ENCODE results near the gene HECTD4. TPM values are rescaled to one million over a fixed set of nuclear protein-coding genes. Genes with fewer than 3 reads are reported as not detected.

Gene HECTD4
- total RNA-seq, 1 donor from 2014 or later, result 34.7 TPM

DNA sequence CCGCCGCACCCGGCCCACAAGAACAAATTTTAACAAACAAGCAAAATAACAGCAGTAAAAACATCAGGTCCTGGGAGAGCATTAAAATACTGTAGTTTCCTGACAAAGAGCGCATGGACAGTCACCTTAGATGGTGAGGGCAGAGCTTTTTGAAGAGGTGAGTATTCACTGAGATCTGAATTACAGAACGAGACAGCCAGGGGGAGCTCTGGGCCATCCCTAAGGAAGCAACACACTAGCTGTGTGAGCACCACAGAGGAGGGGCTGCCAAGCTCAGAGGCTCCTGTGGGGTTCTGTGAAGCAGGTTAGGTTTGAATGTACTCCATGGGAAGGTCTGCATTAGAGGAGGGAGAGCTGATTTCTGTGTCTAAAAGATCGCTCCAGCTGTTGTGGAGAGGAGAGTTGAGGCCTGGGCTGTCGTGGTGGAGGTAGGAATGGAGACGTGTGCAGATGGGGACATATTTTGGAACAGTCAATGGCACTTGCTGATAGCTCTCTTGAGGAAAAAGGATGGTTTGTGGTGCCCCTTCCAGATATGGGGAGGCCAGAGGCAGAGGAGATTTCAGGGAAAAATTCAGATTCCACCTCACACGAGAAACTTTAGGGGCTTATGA lies 184.0 kb downstream of the HECTD4 start:
- Mint-ChIP-seq H3K4me3 (ENCODE audit: low read depth) (no peak overlapping the region), H3K4me1 (ENCODE audit: low read depth) (peaks cover 4% of the 10 kb centered on the region), H3K27me3 (ENCODE audit: low read depth) (no peaks in the 10 kb centered on the region), H3K27ac (no peak overlapping the region), H3K36me3 (ENCODE audit: low read depth) (peaks cover 25% of the 10 kb centered on the region), H3K9me3 (no peaks in the 10 kb centered on the region)
- peak; percentile 30 for DNase-seq (ENCODE audit: low spot score)
- intact Hi-C loops (cut with micrococcal nuclease), result loop anchor here (1.0 to 10.0 kb wide), 3 partner anchors 189 to 253 kb away; no protein-coding TSS in a partner anchor

DNA sequence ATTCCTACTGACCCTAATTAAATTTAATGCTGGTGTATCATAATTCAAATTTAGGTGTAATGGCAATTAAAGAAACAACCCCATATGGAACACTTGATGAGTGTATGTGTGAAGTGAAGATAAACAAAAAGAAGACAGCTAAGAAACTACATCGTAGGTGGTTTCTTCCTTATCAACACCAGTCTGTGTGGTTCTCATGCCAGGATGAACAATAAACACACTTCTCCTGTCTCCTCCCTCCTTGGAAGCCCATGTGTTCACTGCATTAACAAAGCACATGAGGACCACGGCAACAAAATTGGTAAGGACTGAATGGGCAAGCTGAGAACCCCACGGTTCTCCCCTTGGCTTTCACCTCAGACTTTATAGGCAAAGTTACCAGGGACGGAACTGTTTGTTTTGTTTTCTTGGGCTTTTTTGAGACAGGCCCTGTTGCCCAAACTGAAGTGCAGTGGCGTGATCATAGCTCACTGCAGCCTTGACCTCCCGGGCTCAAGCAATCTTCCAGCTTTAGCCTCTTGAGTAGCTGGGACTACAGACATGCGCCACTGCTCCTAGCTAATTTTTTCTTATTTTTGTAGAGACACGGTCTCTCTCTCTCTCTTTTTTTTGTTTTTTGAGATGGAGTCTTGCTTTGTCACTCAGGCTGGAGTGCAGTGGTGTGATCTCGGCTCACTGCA lies 185.9 kb downstream of the HECTD4 start:
- no peak overlapping the region for H3K27ac Mint-ChIP-seq
- H3K4me3 Mint-ChIP-seq (ENCODE audit: low read depth), result no peak overlapping the region
- intact Hi-C loops (cut with micrococcal nuclease), result loop anchor here (10.0 kb wide), 1 partner anchor 252 kb away; no protein-coding TSS in a partner anchor
- peaks cover 4% of the 10 kb centered on the region for H3K4me1 Mint-ChIP-seq (ENCODE audit: low read depth)
- no peaks in the 10 kb centered on the region for H3K27me3 Mint-ChIP-seq (ENCODE audit: low read depth)
- H3K36me3 Mint-ChIP-seq (ENCODE audit: low read depth), result peaks cover 38% of the 10 kb centered on the region
- no peak for DNase-seq (ENCODE audit: low spot score)
- no peaks in the 10 kb centered on the region for H3K9me3 Mint-ChIP-seq

DNA sequence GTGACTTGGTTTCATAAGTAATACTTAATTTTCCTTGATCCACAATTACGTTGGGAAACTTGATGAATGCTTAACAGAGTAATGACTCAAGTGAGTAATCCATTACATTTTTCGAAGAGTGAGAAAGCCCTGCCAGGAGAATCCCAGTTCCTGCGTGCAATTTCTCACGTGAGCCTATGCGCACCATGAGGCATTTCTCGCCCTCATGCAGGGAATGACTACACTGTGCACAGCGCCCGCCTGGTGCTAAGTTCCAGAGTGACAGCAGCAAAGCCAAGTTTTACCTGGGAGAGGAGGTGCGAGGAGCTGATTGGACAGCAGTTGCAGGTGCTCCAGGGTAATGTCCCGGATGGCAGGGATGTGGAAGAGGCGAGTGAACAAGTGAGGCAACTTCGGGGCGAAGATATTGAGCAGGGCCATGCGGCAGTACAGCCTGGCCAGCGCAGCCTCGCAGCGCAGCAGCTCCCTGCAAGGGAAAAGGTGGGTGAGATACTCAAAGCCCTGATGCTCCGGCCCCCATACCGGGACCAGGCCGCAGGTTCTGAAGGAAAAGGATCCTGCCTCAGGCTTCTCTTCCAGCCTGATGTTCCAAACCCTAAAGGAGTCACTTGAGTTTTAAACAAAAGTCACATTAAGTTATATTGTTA lies 187.5 kb downstream of the HECTD4 start:
- Mint-ChIP-seq H3K27ac (no peak overlapping the region), H3K27me3 (ENCODE audit: low read depth) (no peaks in the 10 kb centered on the region), H3K4me3 (ENCODE audit: low read depth) (no peak overlapping the region), H3K4me1 (ENCODE audit: low read depth) (peaks cover 4% of the 10 kb centered on the region), H3K9me3 (no peaks in the 10 kb centered on the region), H3K36me3 (ENCODE audit: low read depth) (peaks cover 34% of the 10 kb centered on the region)
- DNase-seq (ENCODE audit: low spot score), result no peak
- intact Hi-C loops (cut with micrococcal nuclease), result loop anchor here (10.0 kb wide), 1 partner anchor 250 kb away; no protein-coding TSS in a partner anchor

DNA sequence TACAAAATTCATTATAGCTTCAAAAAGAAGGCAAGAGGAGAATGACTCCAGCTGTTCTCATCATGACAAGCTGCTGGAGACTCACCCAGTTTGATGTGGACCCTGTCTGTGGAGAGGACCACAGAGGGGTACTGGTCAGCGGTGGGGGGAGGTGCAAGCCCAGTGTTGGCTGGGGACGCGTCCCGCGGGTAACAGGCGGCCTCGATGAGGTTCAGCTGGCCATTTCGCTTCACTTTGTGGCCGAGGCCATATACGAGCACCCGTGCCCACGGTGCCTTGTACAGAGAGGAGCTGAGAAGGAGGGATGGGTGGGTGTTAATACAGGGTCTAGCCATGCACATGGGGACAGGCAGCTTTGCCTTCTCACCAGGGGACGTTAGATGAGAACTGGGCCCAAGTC lies 189.8 kb downstream of the HECTD4 start:
- intact Hi-C loops (cut with micrococcal nuclease), result loop anchor here (10.0 kb wide), 1 partner anchor 248 kb away; no protein-coding TSS in a partner anchor
- no peaks in the 10 kb centered on the region for H3K27me3 Mint-ChIP-seq (ENCODE audit: low read depth)
- no peaks in the 10 kb centered on the region for H3K4me1 Mint-ChIP-seq (ENCODE audit: low read depth)
- H3K9me3 Mint-ChIP-seq, result no peaks in the 10 kb centered on the region
- DNase-seq (ENCODE audit: low spot score), result no peak
- H3K36me3 Mint-ChIP-seq (ENCODE audit: low read depth), result peaks cover 26% of the 10 kb centered on the region
- no peak overlapping the region for H3K4me3 Mint-ChIP-seq (ENCODE audit: low read depth)
- H3K27ac Mint-ChIP-seq, result no peak overlapping the region

DNA sequence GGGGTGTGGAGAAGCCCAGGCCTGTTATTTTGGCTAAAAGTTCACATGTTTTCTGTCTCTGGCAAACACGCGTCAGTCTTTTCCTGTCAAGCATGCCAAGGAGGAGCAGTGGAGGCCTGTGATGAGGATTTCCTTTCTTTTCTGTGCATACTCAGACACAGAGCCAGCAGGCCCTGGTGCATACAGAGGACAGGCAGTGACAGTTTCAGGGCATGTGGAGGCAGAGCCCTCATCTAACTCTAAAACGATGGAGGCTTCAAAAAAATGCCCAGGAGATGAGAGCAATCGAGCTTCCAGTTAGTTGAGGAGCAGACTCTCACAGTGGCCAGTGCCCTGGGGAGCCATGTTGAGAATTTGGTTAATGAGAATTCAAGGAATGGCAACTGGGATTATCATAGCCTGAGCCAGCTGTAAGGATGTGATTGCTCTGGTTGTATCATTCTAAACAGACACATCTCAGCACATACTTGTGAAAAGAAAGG lies 190.3 kb downstream of the HECTD4 start:
- Mint-ChIP-seq H3K27me3 (ENCODE audit: low read depth) (no peaks in the 10 kb centered on the region), H3K4me3 (ENCODE audit: low read depth) (no peak overlapping the region), H3K27ac (no peak overlapping the region), H3K36me3 (ENCODE audit: low read depth) (peaks cover 26% of the 10 kb centered on the region), H3K9me3 (no peaks in the 10 kb centered on the region), H3K4me1 (ENCODE audit: low read depth) (no peaks in the 10 kb centered on the region)
- no peak for DNase-seq (ENCODE audit: low spot score)
- intact Hi-C loops (cut with micrococcal nuclease), result loop anchor here (10.0 kb wide), 1 partner anchor 247 kb away; no protein-coding TSS in a partner anchor

DNA sequence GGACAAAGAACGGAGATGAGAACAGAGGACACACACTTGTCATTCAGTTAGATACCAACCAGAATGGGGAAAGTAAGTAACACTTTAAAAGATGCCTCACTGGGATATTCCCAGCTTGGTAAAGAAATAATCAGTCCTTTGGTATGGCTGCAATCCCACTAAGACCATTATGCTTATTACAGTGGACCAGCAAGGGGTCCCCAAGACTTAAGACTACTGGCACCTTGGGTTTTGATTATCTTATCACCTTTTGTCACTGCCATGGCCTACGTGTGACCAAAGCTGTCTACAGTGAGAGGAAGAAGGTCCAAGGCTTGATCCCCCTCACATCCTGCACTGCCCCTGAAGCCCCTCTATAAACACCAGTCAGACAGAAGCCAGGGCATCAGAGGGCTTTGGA lies 191.0 kb downstream of the HECTD4 start:
- no peak for DNase-seq (ENCODE audit: low spot score)
- Mint-ChIP-seq H3K27ac (no peak overlapping the region), H3K27me3 (ENCODE audit: low read depth) (no peaks in the 10 kb centered on the region), H3K9me3 (no peaks in the 10 kb centered on the region), H3K4me1 (ENCODE audit: low read depth) (no peaks in the 10 kb centered on the region), H3K36me3 (ENCODE audit: low read depth) (peaks cover 26% of the 10 kb centered on the region), H3K4me3 (ENCODE audit: low read depth) (no peak overlapping the region)
- intact Hi-C loops (cut with micrococcal nuclease), result loop anchor here (10.0 kb wide), 1 partner anchor 246 kb away; no protein-coding TSS in a partner anchor

DNA sequence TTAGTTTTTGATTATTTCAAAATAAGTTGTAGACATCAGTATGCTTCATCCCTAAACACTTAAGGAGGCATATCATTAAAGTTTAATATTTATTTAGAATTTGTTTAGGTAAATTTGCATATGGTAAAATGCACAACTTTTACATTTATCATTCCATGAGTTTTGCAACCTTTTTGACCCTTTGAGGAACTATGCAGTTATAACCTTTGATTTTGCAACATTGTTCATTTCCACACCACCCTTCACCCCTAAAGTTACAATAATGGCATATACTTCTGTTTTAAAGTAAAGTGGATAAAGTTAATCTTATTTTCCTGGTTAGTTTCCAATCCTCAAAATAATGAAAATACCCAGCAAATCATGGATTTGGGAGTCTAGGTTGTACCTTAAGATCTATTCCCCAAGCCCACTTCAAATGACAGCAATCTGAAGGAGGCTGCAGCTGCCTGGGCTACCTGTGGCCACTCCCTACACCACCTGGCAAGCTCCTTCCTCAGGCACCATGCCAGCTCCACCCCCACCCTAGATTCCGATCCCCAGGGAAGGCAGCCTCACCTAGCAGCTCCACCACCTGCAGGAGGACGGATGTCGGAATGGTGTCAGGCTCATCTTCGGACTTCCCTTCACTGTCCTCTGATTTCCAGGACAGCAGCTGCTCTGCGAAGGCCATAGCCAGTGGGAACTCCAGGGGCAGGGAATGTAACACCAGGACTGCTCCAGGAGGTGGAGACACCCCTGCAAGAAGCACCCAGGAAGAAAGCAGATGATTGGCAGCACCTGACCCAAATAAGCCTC lies 191.8 kb downstream of the HECTD4 start:
- DNase-seq (ENCODE audit: low spot score), result no peak
- no peaks in the 10 kb centered on the region for H3K4me1 Mint-ChIP-seq (ENCODE audit: low read depth)
- H3K9me3 Mint-ChIP-seq, result no peaks in the 10 kb centered on the region
- intact Hi-C loops (cut with micrococcal nuclease), result loop anchor here (10.0 kb wide), 1 partner anchor 246 kb away; no protein-coding TSS in a partner anchor
- H3K4me3 Mint-ChIP-seq (ENCODE audit: low read depth), result no peak overlapping the region
- no peak overlapping the region for H3K27ac Mint-ChIP-seq
- peaks cover 26% of the 10 kb centered on the region for H3K36me3 Mint-ChIP-seq (ENCODE audit: low read depth)
- no peaks in the 10 kb centered on the region for H3K27me3 Mint-ChIP-seq (ENCODE audit: low read depth)

DNA sequence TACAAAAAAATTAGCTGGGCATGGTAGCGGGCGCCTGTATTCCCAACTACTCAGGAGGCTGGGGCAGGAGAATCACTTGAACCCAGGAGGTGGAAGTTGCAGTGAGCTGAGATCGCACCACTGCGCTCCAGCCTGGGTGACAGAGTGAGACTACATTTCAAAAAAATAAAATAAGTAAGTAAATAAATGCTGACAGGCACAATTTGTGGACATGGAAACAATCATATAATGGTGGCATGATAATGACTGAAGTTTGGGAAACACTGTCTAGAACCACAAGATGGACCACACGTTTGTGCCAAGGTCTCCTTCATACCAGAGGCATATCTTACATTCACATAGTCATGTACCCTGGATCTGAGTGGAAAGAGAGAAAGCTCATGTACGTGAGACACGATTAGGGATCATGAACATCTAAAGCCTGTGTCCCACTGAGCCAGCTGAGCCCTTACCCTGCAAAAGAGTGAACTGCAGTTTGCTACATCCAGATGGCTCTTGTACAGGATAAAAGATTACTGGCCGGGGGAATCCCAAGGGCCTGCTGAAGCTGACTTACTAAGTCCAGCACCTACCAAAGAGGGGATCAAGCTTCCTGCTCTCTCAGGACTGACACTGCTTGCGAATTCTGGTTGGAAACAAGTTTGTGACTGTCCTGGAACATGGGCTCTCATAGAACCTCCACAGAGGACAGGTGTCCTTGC lies 194.0 kb downstream of the HECTD4 start:
- Mint-ChIP-seq H3K4me1 (ENCODE audit: low read depth) (peaks cover 6% of the 10 kb centered on the region), H3K27me3 (ENCODE audit: low read depth) (no peaks in the 10 kb centered on the region), H3K27ac (no peak overlapping the region), H3K36me3 (ENCODE audit: low read depth) (peaks cover 36% of the 10 kb centered on the region), H3K4me3 (ENCODE audit: low read depth) (no peak overlapping the region), H3K9me3 (no peaks in the 10 kb centered on the region)
- DNase-seq (ENCODE audit: low spot score), result no peak
- intact Hi-C loops (cut with micrococcal nuclease), result no loop called here

DNA sequence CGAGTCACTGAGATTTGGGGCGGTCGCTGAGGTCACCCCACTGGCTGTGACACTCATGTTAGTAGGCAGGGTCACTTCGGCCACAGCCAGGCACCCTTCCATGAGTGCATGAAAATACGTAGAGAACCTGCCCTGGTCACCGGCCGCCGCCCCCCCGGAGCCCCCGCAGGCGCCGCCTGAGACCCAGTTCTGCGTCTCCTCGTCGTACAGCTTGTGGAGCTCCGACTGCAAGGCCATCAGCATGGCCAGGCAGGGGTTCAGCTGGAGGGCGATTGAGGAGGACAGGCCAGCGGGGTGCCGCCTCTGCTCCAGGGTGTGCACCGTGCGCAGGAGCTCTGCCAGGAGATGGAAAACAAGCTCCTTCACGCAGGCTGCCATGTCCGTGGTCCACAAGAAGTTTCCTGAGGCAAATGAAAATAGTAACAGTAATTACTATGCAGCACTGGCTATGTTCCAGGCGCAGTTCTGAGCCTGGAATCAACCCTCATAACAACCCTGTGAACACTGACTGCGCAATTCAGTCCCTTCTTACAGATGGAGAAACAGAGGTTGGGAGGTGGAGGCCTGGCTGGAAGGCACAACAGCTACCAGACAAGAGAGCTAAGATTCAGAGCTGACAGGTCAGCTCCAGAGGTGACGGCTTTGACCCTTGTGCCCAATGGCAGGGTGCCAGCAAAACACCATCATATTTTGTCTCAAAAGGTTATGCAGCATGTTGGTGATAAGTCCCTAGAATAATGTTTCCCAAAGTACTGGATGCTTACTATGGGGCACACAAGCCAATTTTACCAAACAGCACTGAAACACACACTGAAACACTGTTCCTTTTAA lies 196.9 kb downstream of the HECTD4 start:
- Mint-ChIP-seq H3K4me3 (ENCODE audit: low read depth) (no peak overlapping the region), H3K36me3 (ENCODE audit: low read depth) (peaks cover 32% of the 10 kb centered on the region), H3K27me3 (ENCODE audit: low read depth) (no peaks in the 10 kb centered on the region), H3K27ac (no peak overlapping the region), H3K4me1 (ENCODE audit: low read depth) (peaks cover 11% of the 10 kb centered on the region), H3K9me3 (no peaks in the 10 kb centered on the region)
- no peak for DNase-seq (ENCODE audit: low spot score)
- intact Hi-C loops (cut with micrococcal nuclease), result no loop called here

DNA sequence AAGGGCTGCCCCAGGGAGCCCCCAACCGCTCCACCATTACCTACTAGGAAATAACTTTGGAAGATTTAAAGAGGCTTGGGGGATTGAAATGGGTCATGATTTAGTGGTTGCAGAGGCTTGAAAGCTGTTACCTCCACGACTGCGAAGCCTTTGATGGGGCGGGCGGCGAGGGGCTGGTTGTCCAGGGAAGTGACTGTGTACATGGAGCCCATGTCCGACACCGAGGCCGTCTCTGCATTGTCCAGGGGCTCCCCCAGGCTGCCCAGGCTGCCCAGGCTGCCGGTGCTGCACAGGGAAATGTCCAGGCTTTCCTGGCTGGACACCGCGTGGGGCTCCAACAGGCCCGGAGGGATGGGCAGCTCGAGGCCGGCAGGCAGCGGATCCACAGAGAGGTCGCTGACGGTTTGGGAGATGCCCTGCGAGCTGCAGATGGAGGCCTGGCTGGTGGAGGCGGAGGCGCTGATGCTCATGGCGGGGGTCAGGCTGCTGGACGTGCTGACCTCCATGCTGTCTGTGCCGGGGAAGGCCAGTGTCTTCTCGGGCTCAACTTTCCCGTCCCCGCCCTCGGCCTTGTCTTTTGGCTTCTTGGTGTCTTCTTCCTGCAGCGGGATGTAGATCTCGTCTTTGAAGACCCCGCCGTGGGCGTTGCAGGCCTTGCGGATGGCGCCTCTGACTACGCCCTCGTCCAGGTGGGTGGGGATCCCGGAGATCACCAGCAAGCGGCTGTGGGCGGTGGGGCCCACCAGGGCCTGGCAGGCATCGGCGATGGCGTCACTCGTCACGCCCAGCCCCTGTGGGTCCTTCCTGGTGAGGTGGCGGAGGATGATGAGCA lies 198.0 kb downstream of the HECTD4 start:
- intact Hi-C loops (cut with micrococcal nuclease), result no loop called here
- no peak for DNase-seq (ENCODE audit: low spot score)
- Mint-ChIP-seq H3K4me3 (ENCODE audit: low read depth) (no peak overlapping the region), H3K27ac (no peak overlapping the region), H3K27me3 (ENCODE audit: low read depth) (no peaks in the 10 kb centered on the region), H3K36me3 (ENCODE audit: low read depth) (peaks cover 26% of the 10 kb centered on the region), H3K9me3 (no peaks in the 10 kb centered on the region), H3K4me1 (ENCODE audit: low read depth) (peaks cover 11% of the 10 kb centered on the region)

Data from activated T-helper 2 cell treated with anti-CD3 and anti-CD28 coated beads, Interferon-gamma antibody, Interleukin-2, Interleukin-4, amounts not matched to agents 10 μg/mL and 5 μg/mL and 100 μg/mL, durations not matched to agents 14 hours and 24 hours and 36 hours (primary cell).